Measurements from ENCODE around the gene FUT1.
A peak's percentile ranks its signal among the peaks of the same experiment; 100 is the strongest.

Gene FUT1

DNA sequence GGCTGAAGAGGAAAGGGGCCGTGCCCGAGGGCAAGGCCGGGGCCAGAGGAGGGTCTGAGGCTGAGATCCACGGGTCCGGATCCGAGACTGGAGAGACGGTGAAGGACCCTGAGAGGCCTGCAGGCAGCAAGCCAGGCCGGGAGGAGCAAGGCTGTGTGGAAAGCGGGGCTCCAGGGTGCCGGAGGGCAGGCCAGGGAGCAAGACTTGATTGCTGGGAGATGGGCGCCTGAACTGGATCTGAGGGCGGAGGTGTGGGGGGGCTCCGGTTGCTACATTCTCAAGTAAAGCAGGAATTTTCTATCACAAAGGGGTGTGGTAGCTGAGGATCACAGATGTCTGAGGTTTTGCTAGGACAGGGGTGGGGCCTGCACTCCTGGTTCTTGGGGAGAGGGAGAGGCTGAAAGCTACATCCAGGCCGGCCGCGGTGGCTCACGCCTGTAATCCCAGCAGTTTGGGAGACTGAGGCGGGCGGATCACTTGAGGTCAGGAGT lies 36.7 kb downstream of the FUT1 start:
- no peak for DNase-seq

DNA sequence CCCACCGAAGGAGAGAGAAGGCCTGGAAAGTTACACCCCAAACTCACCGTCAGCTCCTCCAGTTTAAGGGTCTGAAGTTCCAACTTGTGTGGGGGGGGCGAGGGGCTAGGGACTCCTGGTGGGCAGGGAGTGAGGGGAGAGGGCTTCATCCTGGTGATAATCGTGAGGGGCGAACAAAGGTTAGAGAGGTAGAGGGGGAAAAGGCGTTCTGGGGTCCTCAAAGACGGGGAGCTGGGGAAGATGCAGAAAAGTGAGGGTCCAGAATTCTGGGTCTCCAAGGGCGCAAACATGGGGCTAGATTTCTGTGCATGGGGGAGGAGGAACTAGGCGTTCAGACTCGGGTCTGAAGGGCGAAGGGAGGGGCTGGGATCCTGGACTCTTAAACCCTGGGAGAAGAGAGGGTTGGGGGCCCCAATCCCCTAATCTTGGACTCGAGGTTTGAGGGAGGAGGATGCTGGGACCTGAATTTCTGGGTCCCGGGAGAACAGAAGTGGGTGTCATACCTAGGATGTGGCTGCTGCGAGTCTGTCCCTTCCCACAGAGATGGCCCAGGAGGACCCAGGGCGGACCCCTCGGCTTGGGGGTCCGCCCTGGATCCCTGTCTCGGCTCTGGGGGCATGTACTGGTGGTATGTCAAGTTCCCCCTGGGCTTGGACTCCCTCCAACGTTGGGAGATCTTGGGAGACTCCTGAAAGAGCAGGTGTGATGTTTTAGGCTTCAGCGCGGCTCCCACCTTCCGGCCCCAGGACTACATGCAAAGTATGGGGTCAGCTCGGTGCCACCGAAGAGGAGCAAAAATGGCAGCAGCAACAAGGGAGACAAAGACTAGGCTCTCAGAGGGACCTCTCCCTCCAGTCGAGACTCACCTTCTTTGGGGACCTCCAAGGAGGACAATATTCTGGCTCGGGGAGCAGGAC lies 37.4 kb downstream of the FUT1 start:
- DNase-seq: no peak

DNA sequence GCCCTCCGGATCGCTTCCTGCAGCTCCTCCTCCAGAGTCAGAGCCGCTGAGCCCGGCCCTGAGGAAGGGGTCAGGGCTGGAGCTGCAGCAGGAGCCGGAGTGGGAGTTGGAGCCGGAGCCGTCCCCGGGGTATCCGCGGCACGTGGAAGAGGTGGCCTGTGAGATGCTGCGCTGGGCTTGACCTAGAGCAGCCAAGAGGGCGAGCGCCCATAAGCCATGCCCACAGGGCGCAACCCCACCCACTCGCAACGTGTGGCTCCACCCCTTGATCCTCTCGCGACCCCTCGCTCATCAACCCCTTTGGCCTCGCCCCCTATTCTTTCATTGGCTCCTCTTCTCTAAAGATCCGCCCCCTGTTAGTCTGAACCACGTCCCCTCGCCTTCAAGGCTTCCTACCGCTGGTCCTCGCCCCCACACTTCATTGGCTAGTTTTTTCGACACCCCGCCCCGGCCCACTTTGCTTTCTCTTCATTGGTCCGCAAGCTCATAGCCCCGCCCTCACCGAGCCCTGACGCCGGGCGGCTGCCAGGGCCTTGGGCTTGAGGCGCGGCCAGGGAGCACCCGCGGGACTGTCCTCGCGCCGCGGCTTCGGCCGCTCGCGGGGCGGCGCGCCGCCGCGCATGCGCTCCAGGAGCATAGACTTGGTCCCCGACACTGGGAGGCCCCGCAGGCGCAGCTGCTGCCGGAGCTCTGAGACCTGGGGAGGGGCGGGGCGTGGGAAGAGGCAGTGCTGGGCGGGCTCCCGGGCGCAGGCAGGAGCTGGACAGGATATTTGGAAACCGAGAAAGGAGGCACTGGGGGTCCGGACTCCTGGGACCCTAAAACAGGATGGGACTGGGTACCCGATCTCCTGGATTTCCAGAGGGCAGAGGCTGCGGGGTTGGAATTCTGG lies 38.3 kb downstream of the FUT1 start:
- peak; percentile 100 for DNase-seq

DNA sequence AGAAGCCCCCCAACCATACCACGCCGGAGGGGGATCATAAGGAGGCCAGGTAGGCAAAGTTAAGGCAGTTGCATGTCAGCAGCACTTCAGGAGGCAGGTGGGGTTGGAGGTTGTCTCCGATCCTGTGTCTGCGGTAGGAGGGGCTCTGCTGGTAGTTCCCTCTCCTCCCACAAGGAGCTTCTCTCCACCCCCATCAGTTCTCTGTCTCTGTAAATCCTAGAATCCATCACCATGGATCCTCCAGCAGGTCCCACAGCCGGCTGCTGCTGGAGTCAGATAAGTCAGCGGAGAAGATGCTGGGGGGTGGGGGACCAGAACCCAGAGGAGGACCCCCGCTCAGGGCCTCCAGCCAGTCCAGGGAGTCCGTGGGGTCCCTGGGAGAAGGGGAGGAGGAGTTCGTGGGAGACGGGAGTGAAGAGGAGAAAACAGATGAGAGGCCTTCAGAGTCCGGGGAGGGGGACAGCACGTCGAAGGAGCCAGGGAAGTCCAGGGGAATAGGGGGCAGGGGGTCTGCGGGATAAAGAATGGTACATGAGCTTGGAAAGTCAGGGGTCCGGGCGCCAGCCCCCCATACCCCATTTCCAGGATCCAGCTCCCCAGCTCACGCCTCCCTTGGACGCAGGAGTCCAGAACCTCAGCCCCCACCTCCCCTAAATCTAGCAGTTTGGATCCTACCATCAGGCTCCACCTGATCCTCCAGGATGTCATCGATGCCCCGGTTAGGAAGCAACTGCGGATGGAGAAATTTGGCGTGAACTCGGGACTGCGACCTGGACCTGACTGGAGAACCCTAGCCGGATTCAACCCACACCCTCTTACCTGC lies 39.2 kb downstream of the FUT1 start:
- peak; percentile 79 for DNase-seq

DNA sequence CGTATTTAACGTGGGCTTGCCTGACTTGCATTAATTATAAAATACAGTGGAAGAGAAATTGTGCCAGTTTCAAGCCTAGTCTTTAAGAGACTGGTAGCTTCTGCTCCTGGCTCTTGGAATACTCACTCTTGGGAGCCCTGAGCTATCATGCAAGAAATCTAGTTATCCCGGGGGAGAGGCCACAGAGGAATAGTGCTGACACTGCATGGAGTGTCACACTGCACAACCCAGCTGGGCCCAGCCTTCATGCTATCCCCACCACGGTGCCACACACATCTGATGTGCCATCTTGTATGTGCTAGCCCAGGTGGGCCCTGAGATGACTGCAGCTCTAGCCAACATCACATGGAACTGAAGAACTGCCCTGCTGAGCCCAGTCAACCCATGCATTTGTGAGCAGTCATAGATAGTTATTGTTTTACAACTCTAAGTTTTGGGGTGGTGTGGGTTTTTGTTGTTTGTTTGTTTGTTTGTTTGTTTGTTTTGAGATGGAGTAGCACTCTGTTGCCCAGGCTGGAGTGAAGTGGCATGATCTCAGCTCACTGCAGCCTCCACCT lies 41.3 kb downstream of the FUT1 start:
- no peak for DNase-seq

DNA sequence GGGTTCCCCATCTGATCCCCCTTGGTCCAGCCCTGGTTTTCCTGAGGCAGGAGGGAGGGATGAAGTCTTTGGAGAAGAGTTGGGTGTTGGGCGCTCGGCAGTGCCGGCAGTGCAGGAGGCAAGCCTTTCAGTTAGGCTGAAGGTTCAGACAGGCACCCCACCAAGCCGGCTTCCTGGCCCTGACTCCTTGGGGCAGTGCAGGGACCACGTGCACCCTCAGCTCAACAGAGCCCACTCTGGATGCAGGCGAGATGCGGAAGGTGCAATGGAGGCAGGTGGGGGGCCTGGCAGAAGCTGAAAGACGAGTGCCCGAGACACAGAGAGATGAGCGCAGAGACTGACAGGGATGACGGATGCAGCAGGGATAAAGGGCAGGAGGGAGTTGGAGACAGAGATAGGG lies 44.0 kb downstream of the FUT1 start:
- DNase-seq: no peak

DNA sequence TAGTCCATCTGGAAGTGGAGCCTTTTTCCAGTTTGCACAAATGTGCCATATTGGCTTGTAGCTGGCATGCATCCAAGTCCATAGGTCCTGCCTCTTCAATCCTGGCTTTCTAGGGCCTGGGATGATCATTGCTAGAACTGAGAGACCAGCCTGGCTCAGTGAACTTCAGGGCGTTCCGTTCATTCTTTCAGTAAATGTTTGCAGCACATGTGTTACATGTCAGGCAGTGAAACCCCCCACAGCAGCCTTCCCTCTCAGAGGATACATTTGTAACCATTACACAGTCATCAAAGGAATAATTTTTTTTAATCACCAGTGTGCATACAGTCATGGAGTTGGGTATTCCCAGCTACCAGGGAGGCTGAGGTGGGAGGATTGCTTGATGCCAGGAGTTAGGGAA lies 47.0 kb downstream of the FUT1 start:
- DNase-seq: no peak

DNA sequence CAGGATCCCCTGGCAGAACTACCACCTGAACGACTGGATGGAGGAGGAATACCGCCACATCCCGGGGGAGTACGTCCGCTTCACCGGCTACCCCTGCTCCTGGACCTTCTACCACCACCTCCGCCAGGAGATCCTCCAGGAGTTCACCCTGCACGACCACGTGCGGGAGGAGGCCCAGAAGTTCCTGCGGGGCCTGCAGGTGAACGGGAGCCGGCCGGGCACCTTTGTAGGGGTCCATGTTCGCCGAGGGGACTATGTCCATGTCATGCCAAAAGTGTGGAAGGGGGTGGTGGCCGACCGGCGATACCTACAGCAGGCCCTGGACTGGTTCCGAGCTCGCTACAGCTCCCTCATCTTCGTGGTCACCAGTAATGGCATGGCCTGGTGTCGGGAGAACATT lies 49.1 kb downstream of the FUT1 start:
- no peak for DNase-seq

DNA sequence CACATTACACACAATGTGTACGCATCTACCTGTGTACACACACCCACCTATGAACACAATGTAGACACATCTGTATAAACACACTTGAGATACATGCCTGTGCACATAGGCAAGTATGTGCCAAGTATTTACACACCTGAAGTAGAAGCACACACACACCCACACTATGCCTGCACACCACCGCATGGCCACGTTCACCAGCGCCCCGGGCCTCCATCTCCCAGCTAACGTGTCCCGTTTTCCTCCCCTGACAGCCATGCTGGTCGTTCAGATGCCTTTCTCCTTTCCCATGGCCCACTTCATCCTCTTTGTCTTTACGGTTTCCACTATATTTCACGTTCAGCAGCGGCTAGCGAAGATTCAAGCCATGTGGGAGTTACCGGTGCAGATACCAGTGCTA lies 49.7 kb downstream of the FUT1 start:
- no peak for DNase-seq

DNA sequence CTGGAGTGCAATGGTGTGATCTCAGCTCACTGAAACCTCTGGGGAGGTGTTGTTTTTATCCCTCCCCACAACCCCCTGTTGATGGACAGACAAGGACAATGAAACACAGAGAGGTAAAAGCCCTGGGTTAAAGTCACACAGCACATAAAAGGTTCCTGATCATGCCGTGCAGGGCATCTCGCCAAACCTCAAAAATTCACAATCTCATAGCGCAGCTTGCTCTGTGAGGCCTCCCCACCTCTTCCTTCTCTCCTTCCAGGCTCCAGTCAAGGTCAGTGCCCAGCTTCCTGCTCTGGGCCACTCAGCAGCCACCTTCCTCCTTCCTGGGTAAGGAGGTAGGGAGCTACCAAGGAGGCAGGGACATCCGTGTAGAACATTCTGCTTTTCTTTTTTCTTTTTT lies 54.4 kb downstream of the FUT1 start:
- DNase-seq: no peak

Data from islet precursor cell (in vitro differentiated cells).